ENCODE data around the gene ZNF217. TPM values are rescaled to one million over a fixed set of nuclear protein-coding genes. Genes with fewer than 3 reads are reported as not detected.
"Not testable (repeated sequence)": the region's sequence is repeated elsewhere in the genome, so short reads cannot be mapped to it uniquely, and the experiment has no call there.

The ZNF217 gene
- total and polyA plus RNA-seq, 10 of the 15 experiments (the other 5 are each of a cell fraction or from before 2014, with no cell fraction given), result 8.5 to 76.6 (median 40.6) TPM

GRCh38 chr20:53590122-53590521, 3.5 kb downstream of the ZNF217 start:
- ChIA-PET RAD21 (ENCODE audit: unreplicated experiment) (interaction anchor here (0.8 to 3.0 kb wide), 4 partner anchors 66 to 325 kb away, joined by 3 to 9 read pairs (median 4); no protein-coding TSS in a partner anchor), POLR2A (interaction anchor here (1.8 kb wide), 1 partner anchor 10 kb away, joined by 4 read pairs; no protein-coding TSS in a partner anchor)
- 0% methylated on average over 2 of the region's 2 CpGs for WGBS (ENCODE audit: insufficient coverage, insufficient replicate concordance, low lambda C conversion rate, missing lambda C conversion rate)

GRCh38 chr20:53589321-53590065, 4.1 kb downstream of the ZNF217 start:
- H3K9me3 ChIP-seq (replicated peaks; ENCODE audit: control insufficient read depth, insufficient read depth, low read length); FAIRE-seq; H3K36me3 ChIP-seq (ENCODE audit: control insufficient read depth in 2 of 2, insufficient read depth in 2 of 2, low read length in 1 of 2); DNase-seq (ENCODE audit: low read depth, low spot score); H4K20me1 ChIP-seq (ENCODE audit: control insufficient read depth, insufficient read depth); ATAC-seq; H3K4me1 ChIP-seq (ENCODE audit: control insufficient read depth, insufficient read depth, low read length); H3K27me3 ChIP-seq (replicated peaks in 1 of 2; ENCODE audit: control insufficient read depth in 2 of 2, insufficient read depth in 2 of 2, low read length in 1 of 2); H2AFZ ChIP-seq (ENCODE audit: control insufficient read depth, low read depth, low read length): not testable (repeated sequence)
- ChIA-PET POLR2A (interaction anchor here (0.7 to 1.0 kb wide), 4 partner anchors 53 to 318 kb away, joined by 3 to 4 read pairs (median 3); no protein-coding TSS in a partner anchor), RAD21 (ENCODE audit: unreplicated experiment) (interaction anchor here (0.7 to 3.0 kb wide), 7 partner anchors 10 to 326 kb away, joined by 3 to 9 read pairs (median 3); no protein-coding TSS in a partner anchor), SMC1A (ENCODE audit: uncharacterized antibody, unreplicated experiment) (interaction anchor here (0.7 to 0.9 kb wide), 3 partner anchors 53 to 68 kb away, joined by 3 read pairs; no protein-coding TSS in a partner anchor), CTCF (interaction anchor here (0.6 to 1.6 kb wide), 2 partner anchors 305 to 350 kb away, joined by 3 read pairs; no protein-coding TSS in a partner anchor)
- peak overlapping the region; percentile 69 for H3K4me3 ChIP-seq
- in situ Hi-C loops (cut with MboI), result loop anchor here (10.0 kb wide), 1 partner anchor 255 kb away; no protein-coding TSS in a partner anchor
- BruUV-seq (replicated peaks), result TSS peak; percentile 35
- 0 out of 2 replicates have a peak, but pooled peaks have one; percentile 30 for TF ChIP-seq SPI1 (IDR thresholded peaks at IDR 0.05; ENCODE audit: borderline replicate concordance, insufficient read depth, low read depth, low read length)
- TF ChIP-seq YY1 (IDR thresholded peaks at IDR 0.05; ENCODE audit: low read depth, low read length), result 0 out of 2 replicates have a peak, but pooled peaks have one; percentile 36
- peak; percentile 83; the same call in 1 of the 2 replicates for TF ChIP-seq MLLT1 (IDR thresholded peaks at IDR 0.05)
- H3K79me2 ChIP-seq (ENCODE audit: control insufficient read depth, insufficient read depth, low read length), result peaks cover 86% of the 10 kb centered on the region
- 1% methylated on average over 12 of the region's 12 CpGs for WGBS (ENCODE audit: insufficient coverage, insufficient replicate concordance, low lambda C conversion rate, missing lambda C conversion rate)
- intact Hi-C loops (cut with micrococcal nuclease; ENCODE audit: unreplicated experiment), result loop anchor here (5.0 kb wide), 1 partner anchor 33 kb away; no protein-coding TSS in a partner anchor
- H3K4me2 ChIP-seq (ENCODE audit: control insufficient read depth, insufficient read depth), result peak overlapping the region; percentile 81
- H3K9ac ChIP-seq (ENCODE audit: control insufficient read depth, insufficient read depth, low read length), result peak overlapping the region; percentile 92
- peak overlapping the region; percentile 93 for H3K27ac ChIP-seq (ENCODE audit: control insufficient read depth, insufficient read depth)

More at GRCh38 chr20:53590122-53590521, 3.5 kb downstream of the ZNF217 start:
- H4K20me1 ChIP-seq (ENCODE audit: control insufficient read depth, insufficient read depth); H2AFZ ChIP-seq (ENCODE audit: control insufficient read depth, low read depth, low read length); ATAC-seq; H3K27me3 ChIP-seq (replicated peaks in 1 of 2; ENCODE audit: control insufficient read depth in 2 of 2, insufficient read depth in 2 of 2, low read length in 1 of 2); intact Hi-C loops (cut with micrococcal nuclease; ENCODE audit: unreplicated experiment); in situ Hi-C loops (cut with MboI); H3K9me3 ChIP-seq (replicated peaks; ENCODE audit: control insufficient read depth, insufficient read depth, low read length); H3K36me3 ChIP-seq (ENCODE audit: control insufficient read depth in 2 of 2, insufficient read depth in 2 of 2, low read length in 1 of 2); FAIRE-seq; H3K4me1 ChIP-seq (ENCODE audit: control insufficient read depth, insufficient read depth, low read length); DNase-seq (ENCODE audit: low read depth, low spot score); BruUV-seq (replicated peaks): not testable (repeated sequence)
- peaks cover 83% of the 10 kb centered on the region for H3K79me2 ChIP-seq (ENCODE audit: control insufficient read depth, insufficient read depth, low read length)
- H3K9ac ChIP-seq (ENCODE audit: control insufficient read depth, insufficient read depth, low read length), result peak overlapping the region; percentile 92
- H3K4me2 ChIP-seq (ENCODE audit: control insufficient read depth, insufficient read depth), result 0 out of 2 replicates have a peak overlapping the region, but pooled peaks have one; percentile 68
- ChIA-PET SMC1A (ENCODE audit: uncharacterized antibody, unreplicated experiment) (interaction anchor here (0.9 kb wide), 1 partner anchor 63 kb away, joined by 3 read pairs; no protein-coding TSS in a partner anchor), CTCF (interaction anchor here (1.6 kb wide), 1 partner anchor 350 kb away, joined by 3 read pairs; no protein-coding TSS in a partner anchor)
- H3K27ac ChIP-seq (ENCODE audit: control insufficient read depth, insufficient read depth), result peak overlapping the region; percentile 93
- peak overlapping the region; percentile 69 for H3K4me3 ChIP-seq
- TF ChIP-seq NFXL1 (IDR thresholded peaks at IDR 0.05; ENCODE audit: borderline replicate concordance) (peak; percentile 84; the same call in 1 of the 2 replicates), ETV6 (conservative IDR thresholded peaks at IDR 0.05 in 1 of 2, IDR thresholded peaks at IDR 0.05 in 1 of 2; ENCODE audit: borderline replicate concordance in 1 of 2, low read depth in 1 of 2) (peak in 1 of 2 experiments; percentile 98; a peak in 1 of 4 replicates)

All from GM12878 (cell line).